Thyroid gland (tissue), 4 donors: ENCODE measurements around the gene AKNAD1.

Source experiments
- POLR2A ChIP-seq, 2 donors: fragments of 450-650 bp; IDR thresholded peaks; one replicate each; pipeline ENCODE4 v1.6.1; 2017; ENCODE audit warnings: antibody characterized with exemption in 2 of 2, mild to moderate bottlenecking in 2 of 2, moderate library complexity in 1 of 2
- TF ChIP-seq, protein P1 (sequence below), 6 experiments: fragments of 200-600 bp in 3 of 6; fragments of 450-650 bp in 3 of 6; sonication (generic) in 3 of 6; IDR thresholded peaks; one replicate each; pipeline ENCODE4 v1.5.1; 2016 to 2019; ENCODE audit warnings: antibody characterized with exemption in 6 of 6, mild to moderate bottlenecking in 2 of 6, inconsistent platforms in 1 of 6, moderate library complexity in 1 of 6

DNA sequence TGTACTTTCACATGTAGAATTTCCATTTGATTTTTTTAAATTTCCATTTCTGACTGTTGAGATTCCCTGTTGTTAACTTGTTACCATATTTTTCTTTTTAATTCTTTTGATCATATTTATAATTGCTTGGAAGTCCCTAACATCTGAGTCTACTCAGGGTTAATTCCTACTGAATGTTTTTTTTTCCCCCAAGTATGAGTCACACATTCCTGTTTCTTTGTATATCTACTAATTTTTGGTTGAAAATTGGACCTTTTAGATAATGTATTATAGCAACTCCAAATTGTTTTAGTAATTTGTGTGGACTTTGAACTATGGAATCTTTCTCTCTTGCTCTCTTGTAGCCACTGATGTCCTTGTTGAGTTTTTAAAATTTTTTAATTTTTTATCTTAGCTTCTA is 55.8 kb downstream of the AKNAD1 start:
- TF ChIP-seq, protein P1, sequence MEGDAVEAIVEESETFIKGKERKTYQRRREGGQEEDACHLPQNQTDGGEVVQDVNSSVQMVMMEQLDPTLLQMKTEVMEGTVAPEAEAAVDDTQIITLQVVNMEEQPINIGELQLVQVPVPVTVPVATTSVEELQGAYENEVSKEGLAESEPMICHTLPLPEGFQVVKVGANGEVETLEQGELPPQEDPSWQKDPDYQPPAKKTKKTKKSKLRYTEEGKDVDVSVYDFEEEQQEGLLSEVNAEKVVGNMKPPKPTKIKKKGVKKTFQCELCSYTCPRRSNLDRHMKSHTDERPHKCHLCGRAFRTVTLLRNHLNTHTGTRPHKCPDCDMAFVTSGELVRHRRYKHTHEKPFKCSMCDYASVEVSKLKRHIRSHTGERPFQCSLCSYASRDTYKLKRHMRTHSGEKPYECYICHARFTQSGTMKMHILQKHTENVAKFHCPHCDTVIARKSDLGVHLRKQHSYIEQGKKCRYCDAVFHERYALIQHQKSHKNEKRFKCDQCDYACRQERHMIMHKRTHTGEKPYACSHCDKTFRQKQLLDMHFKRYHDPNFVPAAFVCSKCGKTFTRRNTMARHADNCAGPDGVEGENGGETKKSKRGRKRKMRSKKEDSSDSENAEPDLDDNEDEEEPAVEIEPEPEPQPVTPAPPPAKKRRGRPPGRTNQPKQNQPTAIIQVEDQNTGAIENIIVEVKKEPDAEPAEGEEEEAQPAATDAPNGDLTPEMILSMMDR (IDR thresholded peaks at IDR 0.05): no peak
- no peak for TF ChIP-seq POLR2A (IDR thresholded peaks at IDR 0.05)
